HCT116 (cell line): ENCODE data around the gene SEMA6D. TPM values are rescaled to one million over a fixed set of nuclear protein-coding genes. Genes with fewer than 3 reads are reported as not detected.

ENCODE experiments used
- ATAC-seq: fragments of 200-7000 bp; cut with Tn5 transposase; 2 replicates; pipeline ENCODE4 v1.9.1; 2020; ENCODE audit warnings: mild to moderate bottlenecking, moderate library complexity
- BruUV-seq: library from RNA; stranded (reverse); fragments of 400-500 nt; replicated peaks from 2 replicates; lab custom pipeline; 2021; lab: Mats Ljungman, UMichigan
- CTCF ChIA-PET: fragments of 300-600 bp; sonication (Branson Sonifier 250); formaldehyde crosslinking; loops from one replicate; lab custom pipeline; 2021; ENCODE audit warnings: antibody characterized with exemption; lab: Charles Lee
- POLR2A ChIA-PET: fragments of 300-600, 350-600 bp; sonication (Branson Sonifier 250); formaldehyde crosslinking; loops from one replicate; lab custom pipeline; 2021; ENCODE audit warnings: antibody characterized with exemption; lab: Charles Lee
- RAD21 ChIA-PET, 2 experiments: fragments of 300-600 bp; sonication (Branson Sonifier 250); formaldehyde crosslinking; loops; one replicate each; lab custom pipeline; 2023; ENCODE audit warnings: low total read pairs in 2 of 2; ENCODE audit not compliant: uncharacterized antibody in 2 of 2, unreplicated experiment in 2 of 2, low non-redundant PET in 1 of 2; lab: Charles Lee
- DNase-seq: peaks from one replicate; pipeline ENCODE4 v3.0.0-alpha.2; 2010; ENCODE audit warnings: low read depth, low spot score
- H2AFZ ChIP-seq: fragments of 200-600 bp; shearing (Covaris generic), sonication (generic); 2 replicates; pipeline ENCODE4 v1.6.1; 2017; ENCODE audit warnings: low read depth, mixed run types, mixed read lengths, antibody characterized with exemption, low read length; ENCODE audit not compliant: poor library complexity, severe bottlenecking
- H3K27ac ChIP-seq: 2 replicates; pipeline ENCODE4 v1.5.1; 2012; ENCODE audit warnings: low read depth, low read length
- H3K27me3 ChIP-seq: fragments of 200-600 bp; sonication (generic); 2 replicates; pipeline ENCODE4 v1.6.1; 2016; ENCODE audit warnings: mixed run types, low read length, mixed read lengths; ENCODE audit not compliant: insufficient read depth
- H3K36me3 ChIP-seq, 2 experiments: fragments of 200-500 bp in 1 of 2; fragments of 200-600 bp in 1 of 2; sonication (Bioruptor generic) in 1 of 2; sonication (generic) in 1 of 2; 2 replicates each; pipeline versions ENCODE4 v1.5.1 to v1.6.1; 2014 to 2016; ENCODE audit warnings: low read length in 2 of 2, inconsistent platforms in 1 of 2, mixed read lengths in 1 of 2, mixed run types in 1 of 2; ENCODE audit not compliant: insufficient read depth in 2 of 2, control insufficient read depth in 1 of 2
- H3K4me1 ChIP-seq, 2 experiments: fragments of 200-600 bp in 1 of 2; sonication (generic) in 1 of 2; 2 replicates each; pipeline versions ENCODE4 v1.5.1 to v1.6.1; 2012 to 2017; ENCODE audit warnings: low read length in 2 of 2, inconsistent platforms in 1 of 2, mild to moderate bottlenecking in 1 of 2, mixed read lengths in 1 of 2, mixed run types in 1 of 2, moderate library complexity in 1 of 2; ENCODE audit not compliant: insufficient read depth in 2 of 2, control insufficient read depth in 1 of 2
- H3K4me2 ChIP-seq: fragments of 200-600 bp; sonication (generic); 2 replicates; pipeline ENCODE4 v1.6.1; 2017; ENCODE audit warnings: mixed run types, low read length, mixed read lengths
- H3K4me3 ChIP-seq, 2 experiments: fragments of 200-600 bp in 1 of 2; sonication (generic) in 1 of 2; replicated peaks in 1 of 2; 2 replicates each; pipeline ENCODE4 v1.5.1; 2011 to 2016; ENCODE audit warnings: low read length in 2 of 2, control low read depth in 1 of 2, low read depth in 1 of 2, mild to moderate bottlenecking in 1 of 2, mixed read lengths in 1 of 2, mixed run types in 1 of 2
- H3K79me2 ChIP-seq: fragments of 200-600 bp; sonication (generic); 2 replicates; pipeline ENCODE4 v1.6.1; 2017; ENCODE audit warnings: mild to moderate bottlenecking, mixed run types, low read length, moderate library complexity, mixed read lengths; ENCODE audit not compliant: insufficient read depth
- H3K9ac ChIP-seq: fragments of 200-600 bp; sonication (generic); 2 replicates; pipeline ENCODE4 v1.6.1; 2016; ENCODE audit warnings: low read length, mixed read lengths
- H3K9me2 ChIP-seq: fragments of 200-600 bp; sonication (generic), shearing (Covaris generic); 2 replicates; pipeline ENCODE4 v1.6.1; 2017; ENCODE audit warnings: mixed run types, mild to moderate bottlenecking, moderate library complexity; ENCODE audit not compliant: insufficient read depth
- H3K9me3 ChIP-seq, 2 experiments: fragments of 200-500 bp in 1 of 2; fragments of 200-600 bp in 1 of 2; sonication (Bioruptor generic) in 1 of 2; sonication (generic) in 1 of 2; 2 replicates each; pipeline ENCODE4 v1.6.1; 2014 to 2017; ENCODE audit warnings: low read length in 2 of 2, mixed read lengths in 2 of 2, inconsistent platforms in 1 of 2, low read depth in 1 of 2, mild to moderate bottlenecking in 1 of 2, mixed run types in 1 of 2, moderate library complexity in 1 of 2; ENCODE audit not compliant: control insufficient read depth in 1 of 2, insufficient read depth in 1 of 2
- H4K20me1 ChIP-seq: fragments of 200-600 bp; sonication (generic), shearing (Covaris generic); 2 replicates; pipeline ENCODE4 v1.6.1; 2017; ENCODE audit warnings: mixed run types, mild to moderate bottlenecking, moderate library complexity; ENCODE audit not compliant: insufficient read depth
- ATF3 ChIP-seq: IDR thresholded peaks from 2 replicates; pipeline ENCODE4 v1.6.1; 2012
- CBX3 ChIP-seq: IDR thresholded peaks from 2 replicates; pipeline ENCODE4 v1.6.1; 2012; ENCODE audit warnings: low read depth
- CEBPB ChIP-seq: IDR thresholded peaks from 2 replicates; pipeline ENCODE4 v1.6.1; 2012; ENCODE audit warnings: low read depth
- CTCF ChIP-seq, 3 experiments: fragments of 200-600 bp in 1 of 3; sonication (generic) in 1 of 3; IDR thresholded peaks in 2 of 3; conservative IDR thresholded peaks in 1 of 3; 2 replicates each; pipeline ENCODE4 v1.5.1; 2012 to 2017; ENCODE audit warnings: low read depth in 2 of 3, low read length in 2 of 3, antibody characterized with exemption in 1 of 3, borderline replicate concordance in 1 of 3, control low read depth in 1 of 3, mild to moderate bottlenecking in 1 of 3, mixed read lengths in 1 of 3, mixed run types in 1 of 3, moderate library complexity in 1 of 3; ENCODE audit not compliant: insufficient read depth in 1 of 3
- EGR1 ChIP-seq: IDR thresholded peaks from 2 replicates; pipeline ENCODE4 v1.6.1; 2012; ENCODE audit warnings: low read depth
- ELF1 ChIP-seq: IDR thresholded peaks from 2 replicates; pipeline ENCODE4 v1.6.1; 2012; ENCODE audit warnings: low read depth, borderline replicate concordance
- EZH2 ChIP-seq: fragments of 200-600 bp; sonication (generic); IDR thresholded peaks from 2 replicates; pipeline ENCODE4 v1.6.1; 2017; ENCODE audit warnings: antibody characterized with exemption, mixed run types
- EZH2phosphoT487 ChIP-seq: fragments of 200-600 bp; IDR thresholded peaks from 2 replicates; pipeline ENCODE4 v1.6.1; 2018; ENCODE audit warnings: antibody characterized with exemption, borderline replicate concordance
- MAX ChIP-seq: IDR thresholded peaks from 2 replicates; pipeline ENCODE4 v1.6.1; 2012
- POLR2A ChIP-seq: IDR thresholded peaks from 2 replicates; pipeline ENCODE4 v1.7.0; 2011; ENCODE audit warnings: borderline replicate concordance; ENCODE audit not compliant: insufficient read depth, insufficient read length; ENCODE audit errors: extremely low read depth
- POLR2AphosphoS5 ChIP-seq: IDR thresholded peaks from 2 replicates; pipeline ENCODE4 v1.6.1; 2011; ENCODE audit warnings: mild to moderate bottlenecking, low read depth, low read length, moderate library complexity
- ZBTB33 ChIP-seq: IDR thresholded peaks from 2 replicates; pipeline ENCODE4 v1.6.1; 2011; ENCODE audit warnings: mild to moderate bottlenecking, low read length, moderate library complexity; ENCODE audit not compliant: insufficient replicate concordance; ENCODE audit errors: extremely low read depth
- intact Hi-C: fragments of 100-400 bp; cut with micrococcal nuclease; formaldehyde crosslinking; loops from 2 replicates; pipeline ENCODE4 v1.10.0; 2022
- total RNA-seq: library from RNA; stranded (reverse); gene quantifications from one replicate; pipeline ENCODE4 v1.2.1, GENCODE V29; 2021; ENCODE audit not compliant: unreplicated experiment

Gene SEMA6D
- total RNA-seq, 1 experiment from 2014 or later, result 0.02 TPM

GRCh38 chr15:47762621-47763020 is 45.3 kb downstream of the SEMA6D start:
- Histone ChIP-seq H4K20me1 (no peaks in the 10 kb centered on the region), H3K79me2 (no peaks in the 10 kb centered on the region), H2AFZ (no peak overlapping the region), H3K27ac (no peak overlapping the region), H3K27me3 (no peaks in the 10 kb centered on the region), H3K9ac (no peak overlapping the region), H3K9me3 (peaks cover 19 to 39% of the 10 kb centered on the region in 2 experiments; a peak in 2 of 4 replicates), H3K4me2 (no peak overlapping the region), H3K9me2 (no peaks in the 10 kb centered on the region), H3K4me3 (no peak overlapping the region), H3K36me3 (no peaks in the 10 kb centered on the region; a peak in 1 of 4 replicates), H3K4me1 (no peaks in the 10 kb centered on the region)
- ATAC-seq, result no peak
- ChIA-PET POLR2A (no interaction called here), CTCF (no interaction called here), RAD21 (no interaction called here)
- no peak for TF ChIP-seq EGR1
- TF ChIP-seq EZH2, result no peak
- no peak for TF ChIP-seq EZH2phosphoT487
- TF ChIP-seq CEBPB, result no peak
- no peak for TF ChIP-seq ZBTB33
- no peak for TF ChIP-seq CBX3
- TF ChIP-seq POLR2AphosphoS5, result no peak
- TF ChIP-seq CTCF (IDR thresholded peaks at IDR 0.05 in 2 of 3, conservative IDR thresholded peaks at IDR 0.05 in 1 of 3; ENCODE audit: borderline replicate concordance in 1 of 3, insufficient read depth in 1 of 3, low read depth in 2 of 3, low read length in 2 of 3), result no peak
- TF ChIP-seq MAX, result no peak
- TF ChIP-seq ATF3, result no peak
- no peak for TF ChIP-seq POLR2A
- no peak for TF ChIP-seq ELF1
- intact Hi-C loops, result no loop called here
- DNase-seq, result no peak
- no TSS peak for BruUV-seq
